SK-N-SH (cell line): ENCODE measurements around the gene KLF15. TPM values are rescaled to one million over a fixed set of nuclear protein-coding genes. Genes with fewer than 3 reads are reported as not detected.

ENCODE experiments used
- CTCF ChIA-PET: fragments of 300-600, 350-600 bp; formaldehyde crosslinking; extraction: SDS; loops from one replicate; lab custom pipeline; 2021; lab: Yijun Ruan, JAX
- POLR2A ChIA-PET: fragments of 350-600 bp; sonication (Branson Sonifier 250); formaldehyde crosslinking; extraction: SDS; loops from one replicate; lab custom pipeline; 2020; ENCODE audit warnings: antibody characterized with exemption, inconsistent platforms; lab: Yijun Ruan, JAX
- DNase-seq: peaks from one replicate; pipeline ENCODE4 v3.0.0; 2012
- H2AFZ ChIP-seq: fragments of 200-600 bp; sonication (generic); 2 replicates; pipeline ENCODE4 v1.8.1; 2016; ENCODE audit warnings: antibody characterized with exemption, mild to moderate bottlenecking, low read depth
- H3F3A ChIP-seq: fragments of 200-600 bp; sonication (generic); replicated peaks from 2 replicates; pipeline ENCODE3; 2016; ENCODE audit warnings: antibody characterized with exemption, mild to moderate bottlenecking; ENCODE audit not compliant: insufficient read depth
- H3K27ac ChIP-seq, 2 experiments: fragments of 200-500 bp in 1 of 2; fragments of 200-600 bp in 1 of 2; sonication (Bioruptor generic) in 1 of 2; sonication (generic), shearing (Covaris generic) in 1 of 2; 2 replicates each; pipeline versions ENCODE4 v1.5.1 to v1.6.1; 2014 to 2016; ENCODE audit warnings: low read depth in 2 of 2, inconsistent platforms in 1 of 2, low read length in 1 of 2, mild to moderate bottlenecking in 1 of 2, mixed read lengths in 1 of 2
- H3K27me3 ChIP-seq: fragments of 200-600 bp; sonication (generic), shearing (Covaris generic); 2 replicates; pipeline ENCODE4 v1.6.1; 2016; ENCODE audit warnings: mixed run types; ENCODE audit not compliant: insufficient read depth
- H3K36me3 ChIP-seq, 2 experiments: fragments of 200-500 bp in 1 of 2; fragments of 200-600 bp in 1 of 2; sonication (Bioruptor generic) in 1 of 2; sonication (generic) in 1 of 2; replicated peaks in 1 of 2; 2 replicates each; pipeline versions ENCODE3 to v1.5.1; 2014 to 2016; ENCODE audit warnings: low read length in 1 of 2, mild to moderate bottlenecking in 1 of 2; ENCODE audit not compliant: insufficient read depth in 2 of 2, control insufficient read depth in 1 of 2
- H3K4me1 ChIP-seq, 2 experiments: fragments of 200-500 bp in 1 of 2; fragments of 200-600 bp in 1 of 2; sonication (Bioruptor generic) in 1 of 2; sonication (generic), shearing (Covaris generic) in 1 of 2; 2 replicates each; pipeline versions ENCODE4 v1.5.1 to v1.6.1; 2014 to 2016; ENCODE audit warnings: low read depth in 1 of 2, low read length in 1 of 2, mixed run types in 1 of 2; ENCODE audit not compliant: insufficient read depth in 2 of 2, control insufficient read depth in 1 of 2
- H3K4me2 ChIP-seq: fragments of 200-600 bp; sonication (generic), shearing (Covaris generic); 2 replicates; pipeline ENCODE4 v1.6.1; 2017; ENCODE audit warnings: mixed run types
- H3K4me3 ChIP-seq, 2 experiments: fragments of 200-500 bp in 1 of 2; fragments of 200-600 bp in 1 of 2; sonication (Bioruptor generic) in 1 of 2; sonication (generic), shearing (Covaris generic) in 1 of 2; 2 replicates each; pipeline versions ENCODE4 v1.5.1 to v1.8.1; 2014 to 2016; ENCODE audit warnings: low read depth in 2 of 2, inconsistent platforms in 1 of 2, low read length in 1 of 2, mild to moderate bottlenecking in 1 of 2, mixed read lengths in 1 of 2, moderate library complexity in 1 of 2
- H3K79me2 ChIP-seq: fragments of 200-600 bp; sonication (generic); 2 replicates; pipeline ENCODE4 v1.8.1; 2017; ENCODE audit warnings: mild to moderate bottlenecking; ENCODE audit not compliant: insufficient read depth
- H3K9ac ChIP-seq: fragments of 200-600 bp; sonication (generic); 2 replicates; pipeline ENCODE4 v1.6.1; 2017; ENCODE audit warnings: mixed run types
- H3K9me2 ChIP-seq: fragments of 200-600 bp; sonication (generic); 2 replicates; pipeline ENCODE4 v1.6.1; 2017; ENCODE audit warnings: mixed run types
- H3K9me3 ChIP-seq: fragments of 200-600 bp; sonication (generic); 2 replicates; pipeline ENCODE4 v1.6.1; 2017; ENCODE audit warnings: mixed run types, mild to moderate bottlenecking, moderate library complexity
- H4K20me1 ChIP-seq: fragments of 200-600 bp; sonication (generic); 2 replicates; pipeline ENCODE4 v1.6.1; 2017; ENCODE audit warnings: mild to moderate bottlenecking, mixed run types; ENCODE audit not compliant: insufficient read depth
- ELF1 ChIP-seq: IDR thresholded peaks from 2 replicates; pipeline ENCODE4 v1.4.0; 2012
- EZH2phosphoT487 ChIP-seq: fragments of 200-600 bp; sonication (generic); IDR thresholded peaks from 2 replicates; pipeline ENCODE4 v1.6.1; 2017; ENCODE audit warnings: low read depth, mixed run types, mild to moderate bottlenecking, antibody characterized with exemption, moderate library complexity, borderline replicate concordance
- GABPA ChIP-seq: IDR thresholded peaks from 2 replicates; pipeline ENCODE4 v1.4.0; 2012; ENCODE audit warnings: low read depth, mild to moderate bottlenecking
- GATA2 ChIP-seq: sonication (generic); formaldehyde crosslinking; IDR thresholded peaks from 2 replicates; pipeline ENCODE4 v1.5.0; 2020; ENCODE audit warnings: mild to moderate bottlenecking, missing genetic modification reagents
- NFIC ChIP-seq: IDR thresholded peaks from 2 replicates; pipeline ENCODE4 v1.4.0; 2012; ENCODE audit warnings: borderline replicate concordance
- POLR2AphosphoS5 ChIP-seq: IDR thresholded peaks from 2 replicates; pipeline ENCODE4 v1.6.1; 2012; ENCODE audit warnings: low read depth, low read length
- RAD21 ChIP-seq: IDR thresholded peaks from 2 replicates; pipeline ENCODE4 v1.6.1; 2012; ENCODE audit warnings: mild to moderate bottlenecking, low read length
- RCOR1 ChIP-seq: fragments of 150-350 bp; IDR thresholded peaks from 2 replicates; pipeline ENCODE4 v1.6.1; 2017; ENCODE audit warnings: antibody characterized with exemption, low read length
- RFX5 ChIP-seq: IDR thresholded peaks from 2 replicates; pipeline ENCODE4 v1.6.1; 2012; ENCODE audit warnings: mild to moderate bottlenecking, improper control_type of control experiment, low read length
- SIN3A ChIP-seq: IDR thresholded peaks from 2 replicates; pipeline ENCODE4 v1.6.1; 2012; ENCODE audit warnings: low read depth, mild to moderate bottlenecking, low read length, moderate library complexity, borderline replicate concordance
- SMC3 ChIP-seq: IDR thresholded peaks from 2 replicates; pipeline ENCODE4 v1.6.1; 2012; ENCODE audit warnings: low read depth, low read length, improper control_type of control experiment
- TAF1 ChIP-seq: IDR thresholded peaks from 2 replicates; pipeline ENCODE4 v1.6.1; 2012; ENCODE audit warnings: low read depth, mild to moderate bottlenecking, low read length, moderate library complexity, borderline replicate concordance
- TEAD4 ChIP-seq: IDR thresholded peaks from 2 replicates; pipeline ENCODE4 v1.4.0; 2012; ENCODE audit warnings: mild to moderate bottlenecking, borderline replicate concordance; ENCODE audit not compliant: insufficient read depth
- YY1 ChIP-seq: IDR thresholded peaks from 2 replicates; pipeline ENCODE4 v1.4.0; 2012; ENCODE audit warnings: low read depth, mild to moderate bottlenecking
- WGBS: methylation state at CpG from one replicate; pipeline ENCODE4 v1.1.6; 2017; ENCODE audit warnings: low lambda C conversion rate; 5-methylcytosine and 5-hydroxymethylcytosine counted together
- polyA plus RNA-seq, 3 experiments: library from polyadenylated mRNA; depleted of rRNA; stranded (reverse); fragments of >200 nt; gene quantifications; 2 replicates each; pipeline ENCODE4 v1.2.3, GENCODE V29; 2012
- TF ChIP-seq, protein P1 (sequence below): IDR thresholded peaks from 2 replicates; pipeline ENCODE4 v1.4.0; 2012; ENCODE audit warnings: low read depth, borderline replicate concordance
- TF ChIP-seq, protein P2 (sequence below): IDR thresholded peaks from 2 replicates; pipeline ENCODE4 v1.4.0; 2012; ENCODE audit warnings: low read depth
- TF ChIP-seq, protein P3 (sequence below): IDR thresholded peaks from 2 replicates; pipeline ENCODE4 v1.4.0; 2012; ENCODE audit warnings: low read depth, borderline replicate concordance

Gene KLF15
- polyA plus RNA-seq, 1 of the 3 experiments (the other 2 are of a cell fraction) = 0.28 TPM

DNA sequence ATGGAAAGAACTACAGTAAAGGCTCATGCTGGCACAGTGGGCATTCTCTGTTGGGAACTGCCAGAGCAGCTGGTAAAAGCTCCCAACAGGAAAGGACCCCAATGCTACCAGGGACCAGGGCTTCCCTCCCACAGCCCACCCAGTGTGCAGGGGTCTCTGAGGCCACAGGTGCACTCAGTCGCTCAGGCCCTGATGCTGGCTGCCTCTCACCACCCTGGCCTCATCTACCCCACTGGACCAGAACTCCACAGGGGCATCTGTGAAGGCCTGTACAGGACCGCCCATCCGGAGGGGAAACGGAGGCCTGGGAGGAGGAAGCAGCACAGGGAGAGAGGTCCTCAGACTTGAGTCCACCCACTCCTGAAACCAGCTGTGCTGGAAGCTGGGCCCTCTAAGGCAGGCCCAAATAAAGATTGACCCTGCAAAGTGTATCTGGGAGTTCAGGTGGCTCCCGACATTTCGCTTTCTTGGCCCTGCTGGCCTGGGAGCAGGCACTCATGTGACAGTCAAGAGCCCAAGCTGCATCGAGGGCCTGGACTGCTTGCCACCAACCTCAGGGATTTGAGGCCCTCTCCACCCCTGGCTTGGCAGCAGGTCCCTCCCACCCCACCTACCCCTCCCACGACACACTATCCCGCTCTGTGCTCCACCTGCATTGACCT, 12.7 kb downstream of the KLF15 start:
- Histone ChIP-seq H3K4me3 (no peak overlapping the region), H3K9me3 (no peaks in the 10 kb centered on the region), H3K27ac (no peak overlapping the region), H3K4me1 (peaks cover 0 to 5% of the 10 kb centered on the region in 2 experiments; a peak in 1 of 4 replicates), H3K27me3 (no peaks in the 10 kb centered on the region), H3K4me2 (no peak overlapping the region), H3K9me2 (no peaks in the 10 kb centered on the region), H3K36me3 (no peaks in the 10 kb centered on the region), H4K20me1 (no peaks in the 10 kb centered on the region), H2AFZ (no peak overlapping the region), H3F3A (no peaks in the 10 kb centered on the region), H3K79me2 (no peaks in the 10 kb centered on the region), H3K9ac (no peak overlapping the region)
- CTCF ChIA-PET = interaction anchor here (1.1 to 1.6 kb wide), 2 partner anchors 44 to 211 kb away, joined by 4 read pairs; no protein-coding TSS in a partner anchor
- TF ChIP-seq ELF1 (no peak), GATA2 (CRISPR knock-in tag) (no peak), TAF1 (no peak), RFX5 (no peak), POLR2AphosphoS5 (no peak), NFIC (no peak), GABPA (no peak), TEAD4 (no peak), SIN3A (no peak), RAD21 (no peak), RCOR1 (no peak), EZH2phosphoT487 (no peak), YY1 (no peak)
- TF ChIP-seq, protein P1, sequence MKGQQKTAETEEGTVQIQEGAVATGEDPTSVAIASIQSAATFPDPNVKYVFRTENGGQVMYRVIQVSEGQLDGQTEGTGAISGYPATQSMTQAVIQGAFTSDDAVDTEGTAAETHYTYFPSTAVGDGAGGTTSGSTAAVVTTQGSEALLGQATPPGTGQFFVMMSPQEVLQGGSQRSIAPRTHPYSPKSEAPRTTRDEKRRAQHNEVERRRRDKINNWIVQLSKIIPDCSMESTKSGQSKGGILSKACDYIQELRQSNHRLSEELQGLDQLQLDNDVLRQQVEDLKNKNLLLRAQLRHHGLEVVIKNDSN = no peak
- TF ChIP-seq, protein P2, sequence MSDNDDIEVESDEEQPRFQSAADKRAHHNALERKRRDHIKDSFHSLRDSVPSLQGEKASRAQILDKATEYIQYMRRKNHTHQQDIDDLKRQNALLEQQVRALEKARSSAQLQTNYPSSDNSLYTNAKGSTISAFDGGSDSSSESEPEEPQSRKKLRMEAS = no peak
- WGBS = 50% methylated on average over 4 of the region's 9 CpGs
- POLR2A ChIA-PET = no interaction called here
- no peak for DNase-seq

DNA sequence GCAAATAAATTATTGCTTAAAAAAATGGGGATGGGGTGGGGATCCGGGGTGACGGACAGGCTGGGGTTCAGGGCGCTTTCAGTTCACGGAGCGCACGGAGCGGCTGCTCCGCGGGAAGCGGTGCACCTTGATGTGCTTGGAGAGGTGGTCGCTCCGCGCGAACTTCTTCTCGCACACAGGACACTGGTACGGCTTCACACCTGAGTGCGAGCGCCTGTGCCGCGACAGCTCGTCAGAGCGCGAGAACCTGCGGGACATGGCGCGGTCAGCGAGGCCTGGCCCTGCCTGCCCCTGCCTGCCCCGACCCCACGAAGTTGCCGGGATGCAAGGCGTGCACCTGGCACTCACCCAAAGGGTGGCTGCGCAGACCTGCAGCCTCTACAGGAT, 13.6 kb downstream of the KLF15 start:
- Histone ChIP-seq H3K9ac (no peak overlapping the region), H3K4me2 (no peak overlapping the region), H3K27ac (no peak overlapping the region), H3K36me3 (no peaks in the 10 kb centered on the region), H3K9me2 (no peaks in the 10 kb centered on the region), H3K9me3 (no peaks in the 10 kb centered on the region), H3K4me1 (peaks cover 0 to 9% of the 10 kb centered on the region in 2 experiments; a peak in 1 of 4 replicates), H3K79me2 (no peaks in the 10 kb centered on the region), H2AFZ (no peak overlapping the region), H3K4me3 (no peak overlapping the region), H3F3A (no peaks in the 10 kb centered on the region), H4K20me1 (no peaks in the 10 kb centered on the region), H3K27me3 (no peaks in the 10 kb centered on the region)
- TF ChIP-seq, protein P1 = no peak
- TF ChIP-seq SMC3 = no peak
- TF ChIP-seq ELF1 = no peak
- no peak for TF ChIP-seq RAD21
- no peak for TF ChIP-seq YY1
- TF ChIP-seq, protein P3, sequence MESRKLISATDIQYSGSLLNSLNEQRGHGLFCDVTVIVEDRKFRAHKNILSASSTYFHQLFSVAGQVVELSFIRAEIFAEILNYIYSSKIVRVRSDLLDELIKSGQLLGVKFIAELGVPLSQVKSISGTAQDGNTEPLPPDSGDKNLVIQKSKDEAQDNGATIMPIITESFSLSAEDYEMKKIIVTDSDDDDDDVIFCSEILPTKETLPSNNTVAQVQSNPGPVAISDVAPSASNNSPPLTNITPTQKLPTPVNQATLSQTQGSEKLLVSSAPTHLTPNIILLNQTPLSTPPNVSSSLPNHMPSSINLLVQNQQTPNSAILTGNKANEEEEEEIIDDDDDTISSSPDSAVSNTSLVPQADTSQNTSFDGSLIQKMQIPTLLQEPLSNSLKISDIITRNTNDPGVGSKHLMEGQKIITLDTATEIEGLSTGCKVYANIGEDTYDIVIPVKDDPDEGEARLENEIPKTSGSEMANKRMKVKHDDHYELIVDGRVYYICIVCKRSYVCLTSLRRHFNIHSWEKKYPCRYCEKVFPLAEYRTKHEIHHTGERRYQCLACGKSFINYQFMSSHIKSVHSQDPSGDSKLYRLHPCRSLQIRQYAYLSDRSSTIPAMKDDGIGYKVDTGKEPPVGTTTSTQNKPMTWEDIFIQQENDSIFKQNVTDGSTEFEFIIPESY = no peak
- WGBS = 94% methylated on average over 20 of the region's 32 CpGs
- CTCF ChIA-PET = interaction anchor here (1.6 kb wide), 1 partner anchor 45 kb away, joined by 4 read pairs; no protein-coding TSS in a partner anchor
- DNase-seq = no peak
- POLR2A ChIA-PET = no interaction called here
